Measurements from ENCODE around the gene TNN.

Gene TNN

DNA sequence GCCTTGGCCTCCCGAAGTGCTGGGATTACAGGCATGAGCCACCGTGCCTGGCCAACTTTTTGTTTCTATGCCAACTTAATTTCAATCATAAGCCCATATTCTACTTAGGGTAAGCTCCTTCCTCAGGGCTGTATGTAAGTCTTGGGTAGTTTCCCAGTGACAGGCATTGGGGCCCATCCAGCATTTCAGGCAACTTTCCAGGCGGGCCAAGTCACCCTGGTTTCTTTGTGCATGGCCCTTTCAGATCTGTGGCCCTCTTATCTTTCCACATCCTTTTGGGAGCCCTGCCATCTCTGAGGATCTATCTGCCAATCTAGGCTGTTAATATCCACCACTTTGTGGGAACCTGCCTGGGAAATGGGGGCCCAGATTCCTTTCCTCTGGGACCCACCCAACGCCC lies 58.7 kb downstream of the TNN start:
- Histone ChIP-seq H3K4me1 (ENCODE audit: control insufficient read depth in 5 of 5, insufficient read depth in 5 of 5, low read length in 5 of 5) (peaks cover 6 to 46% (median 41%) of the 10 kb centered on the region in 5 donors), H3K4me3 (ENCODE audit: low read depth in 1 of 5, low read length in 5 of 5) (no peak overlapping the region), H3K27ac (ENCODE audit: low read depth, low read length) (peak overlapping the region; percentile 22), H3K9ac (ENCODE audit: low read length in 5 of 5) (no peak overlapping the region), H3K9me3 (ENCODE audit: control insufficient read depth in 5 of 5, low read length in 5 of 5) (no peaks in the 10 kb centered on the region), H3K36me3 (ENCODE audit: control insufficient read depth in 5 of 5, insufficient read depth in 5 of 5, low read length in 5 of 5) (no peaks in the 10 kb centered on the region), H3K27me3 (ENCODE audit: control insufficient read depth in 5 of 5, insufficient read depth in 4 of 5, low read length in 5 of 5) (no peaks in the 10 kb centered on the region)

- Histone ChIP-seq H3K9me3 (ENCODE audit: control insufficient read depth in 5 of 5, low read length in 5 of 5) (no peaks in the 10 kb centered on the region), H3K36me3 (ENCODE audit: control insufficient read depth in 5 of 5, insufficient read depth in 5 of 5, low read length in 5 of 5) (no peaks in the 10 kb centered on the region), H3K27me3 (ENCODE audit: control insufficient read depth in 5 of 5, insufficient read depth in 4 of 5, low read length in 5 of 5) (no peaks in the 10 kb centered on the region), H3K4me3 (ENCODE audit: low read depth in 1 of 5, low read length in 5 of 5) (no peak overlapping the region), H3K9ac (ENCODE audit: low read length in 5 of 5) (no peak overlapping the region), H3K4me1 (ENCODE audit: control insufficient read depth in 5 of 5, insufficient read depth in 5 of 5, low read length in 5 of 5) (peaks cover 9 to 52% (median 41%) of the 10 kb centered on the region in 5 donors), H3K27ac (ENCODE audit: low read depth, low read length) (peak overlapping the region; percentile 27)
Observed at GRCh38 chr1:175127565-175127964, 59.9 kb downstream of the TNN start.

GRCh38 chr1:175128523-175128922 lies 60.9 kb downstream of the TNN start:
- Histone ChIP-seq H3K4me1 (ENCODE audit: control insufficient read depth in 5 of 5, insufficient read depth in 5 of 5, low read length in 5 of 5) (peaks cover 9 to 52% (median 41%) of the 10 kb centered on the region in 5 donors), H3K27ac (ENCODE audit: low read depth, low read length) (no peak overlapping the region), H3K9ac (ENCODE audit: low read length in 5 of 5) (no peak overlapping the region), H3K36me3 (ENCODE audit: control insufficient read depth in 5 of 5, insufficient read depth in 5 of 5, low read length in 5 of 5) (no peaks in the 10 kb centered on the region), H3K27me3 (ENCODE audit: control insufficient read depth in 5 of 5, insufficient read depth in 4 of 5, low read length in 5 of 5) (no peaks in the 10 kb centered on the region), H3K9me3 (ENCODE audit: control insufficient read depth in 5 of 5, low read length in 5 of 5) (no peaks in the 10 kb centered on the region), H3K4me3 (ENCODE audit: low read depth in 1 of 5, low read length in 5 of 5) (no peak overlapping the region)

DNA sequence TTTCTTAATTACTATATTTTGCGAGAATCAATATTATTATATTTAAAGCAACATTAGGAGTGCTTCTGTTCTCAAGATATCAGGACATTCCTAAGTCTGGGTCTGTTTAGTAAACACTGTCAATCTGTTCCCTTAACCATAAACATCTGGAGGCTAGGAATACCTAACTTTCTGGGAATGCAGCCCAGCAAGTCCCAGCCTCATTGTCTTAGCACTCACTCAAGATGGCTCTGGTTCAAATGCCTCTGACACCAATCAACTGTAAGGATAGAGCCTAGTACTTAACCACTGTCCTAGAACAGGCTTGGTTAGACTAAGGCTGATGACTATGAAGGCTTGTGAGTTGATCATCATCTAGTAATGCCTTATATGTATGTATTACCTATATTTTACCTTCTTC lies 61.5 kb downstream of the TNN start:
- Histone ChIP-seq H3K27me3 (ENCODE audit: control insufficient read depth in 5 of 5, insufficient read depth in 4 of 5, low read length in 5 of 5) (no peaks in the 10 kb centered on the region), H3K4me3 (ENCODE audit: low read depth in 1 of 5, low read length in 5 of 5) (no peak overlapping the region), H3K9me3 (ENCODE audit: control insufficient read depth in 5 of 5, low read length in 5 of 5) (no peaks in the 10 kb centered on the region), H3K27ac (ENCODE audit: low read depth, low read length) (peak overlapping the region; percentile 23), H3K36me3 (ENCODE audit: control insufficient read depth in 5 of 5, insufficient read depth in 5 of 5, low read length in 5 of 5) (no peaks in the 10 kb centered on the region), H3K9ac (ENCODE audit: low read length in 5 of 5) (no peak overlapping the region), H3K4me1 (ENCODE audit: control insufficient read depth in 5 of 5, insufficient read depth in 5 of 5, low read length in 5 of 5) (peaks cover 9 to 54% (median 41%) of the 10 kb centered on the region in 5 donors)

DNA sequence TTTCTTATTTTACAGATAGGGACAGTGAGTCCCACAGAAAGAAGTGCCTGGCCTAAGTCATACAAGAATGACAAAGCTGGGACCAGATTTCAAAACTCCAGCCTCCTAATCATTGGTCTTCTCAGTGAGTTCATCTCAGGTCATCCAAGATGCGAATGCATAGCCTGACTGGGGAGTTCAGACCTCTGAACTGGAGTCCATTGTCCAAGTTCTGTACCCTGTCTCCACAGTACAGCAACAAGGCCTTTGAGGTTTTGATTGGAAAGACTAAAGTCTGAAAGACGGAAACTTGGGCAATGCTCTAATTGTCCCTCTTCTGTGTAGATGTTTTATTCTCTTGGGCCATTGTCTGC lies 62.0 kb downstream of the TNN start:
- Histone ChIP-seq H3K4me1 (ENCODE audit: control insufficient read depth in 5 of 5, insufficient read depth in 5 of 5, low read length in 5 of 5) (peaks cover 9 to 54% (median 41%) of the 10 kb centered on the region in 5 donors), H3K36me3 (ENCODE audit: control insufficient read depth in 5 of 5, insufficient read depth in 5 of 5, low read length in 5 of 5) (no peaks in the 10 kb centered on the region), H3K27me3 (ENCODE audit: control insufficient read depth in 5 of 5, insufficient read depth in 4 of 5, low read length in 5 of 5) (no peaks in the 10 kb centered on the region), H3K9ac (ENCODE audit: low read length in 5 of 5) (no peak overlapping the region), H3K9me3 (ENCODE audit: control insufficient read depth in 5 of 5, low read length in 5 of 5) (no peaks in the 10 kb centered on the region), H3K4me3 (ENCODE audit: low read depth in 1 of 5, low read length in 5 of 5) (no peak overlapping the region), H3K27ac (ENCODE audit: low read depth, low read length) (peak overlapping the region; percentile 23)

DNA sequence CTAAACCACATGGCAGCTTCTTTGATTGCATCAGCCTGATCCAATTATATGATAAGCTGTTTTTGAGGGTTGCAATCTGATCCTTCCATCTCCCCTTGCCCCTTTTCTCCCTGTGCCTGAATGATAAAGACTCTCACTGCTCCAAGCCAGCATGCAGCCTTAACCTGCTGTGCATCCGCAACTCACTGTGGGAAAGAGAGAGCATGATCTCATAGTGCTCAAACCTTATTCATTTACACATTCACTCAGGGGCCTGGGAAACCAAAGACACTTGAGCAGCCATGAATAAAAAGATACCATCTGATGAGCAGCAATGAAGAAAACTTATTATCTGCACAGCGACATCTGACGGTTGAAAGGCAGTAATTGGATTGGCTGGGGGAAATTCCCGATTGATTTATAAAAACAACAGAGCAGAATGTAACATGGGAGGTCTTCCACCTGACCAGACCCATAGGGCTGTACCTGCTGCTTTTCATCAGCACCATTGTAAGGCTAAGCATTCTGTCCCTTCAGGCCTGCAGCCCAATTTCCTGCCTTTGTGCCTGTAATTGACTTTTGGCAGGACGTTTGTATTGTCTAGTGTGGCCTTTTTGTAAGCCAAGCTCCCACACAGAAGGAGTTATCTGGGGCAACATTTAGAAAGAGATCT lies 62.5 kb downstream of the TNN start:
- peak overlapping the region; percentile 23 for H3K27ac ChIP-seq (ENCODE audit: low read depth, low read length)
- H3K4me1 ChIP-seq (ENCODE audit: control insufficient read depth in 5 of 5, insufficient read depth in 5 of 5, low read length in 5 of 5) = peaks cover 9 to 51% (median 39%) of the 10 kb centered on the region in 5 donors
- H3K27me3 ChIP-seq (ENCODE audit: control insufficient read depth in 5 of 5, insufficient read depth in 4 of 5, low read length in 5 of 5) = no peaks in the 10 kb centered on the region

DNA sequence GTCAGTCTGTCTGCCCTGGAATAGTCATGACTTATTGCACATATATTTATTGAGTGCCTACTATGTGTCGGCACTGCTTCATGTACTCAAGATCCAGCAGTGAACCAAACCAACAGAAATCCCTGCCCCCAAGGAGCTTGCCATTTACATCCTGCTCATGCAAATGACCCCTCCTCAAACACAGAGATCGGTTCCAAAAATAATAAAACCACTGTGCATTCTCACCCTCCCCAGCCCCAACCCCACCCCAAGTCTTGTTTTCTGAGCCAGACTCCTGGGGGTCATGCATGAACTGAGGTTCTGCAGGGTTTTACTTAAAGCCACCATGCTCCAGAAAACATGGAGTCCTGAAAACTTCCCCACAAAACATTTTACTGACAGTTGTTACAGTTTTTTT lies 63.0 kb downstream of the TNN start:
- no peaks in the 10 kb centered on the region for H3K27me3 ChIP-seq (ENCODE audit: control insufficient read depth in 5 of 5, insufficient read depth in 4 of 5, low read length in 5 of 5)
- H3K4me3 ChIP-seq (ENCODE audit: low read depth in 1 of 5, low read length in 5 of 5) = no peak overlapping the region
- no peak overlapping the region for H3K9ac ChIP-seq (ENCODE audit: low read length in 5 of 5)
- no peaks in the 10 kb centered on the region for H3K9me3 ChIP-seq (ENCODE audit: control insufficient read depth in 5 of 5, low read length in 5 of 5)
- H3K36me3 ChIP-seq (ENCODE audit: control insufficient read depth in 5 of 5, insufficient read depth in 5 of 5, low read length in 5 of 5) = no peaks in the 10 kb centered on the region
- H3K27ac ChIP-seq (ENCODE audit: low read depth, low read length) = peak overlapping the region; percentile 23
- H3K4me1 ChIP-seq (ENCODE audit: control insufficient read depth in 5 of 5, insufficient read depth in 5 of 5, low read length in 5 of 5) = peaks cover 9 to 45% (median 39%) of the 10 kb centered on the region in 5 donors

More for the DNA sequence above, 62.5 kb downstream of the TNN start:
- no peaks in the 10 kb centered on the region for H3K36me3 ChIP-seq (ENCODE audit: control insufficient read depth in 5 of 5, insufficient read depth in 5 of 5, low read length in 5 of 5)
- H3K9me3 ChIP-seq (ENCODE audit: control insufficient read depth in 5 of 5, low read length in 5 of 5) = no peaks in the 10 kb centered on the region
- H3K9ac ChIP-seq (ENCODE audit: low read length in 5 of 5) = no peak overlapping the region
- H3K4me3 ChIP-seq (ENCODE audit: low read depth in 1 of 5, low read length in 5 of 5) = no peak overlapping the region

DNA sequence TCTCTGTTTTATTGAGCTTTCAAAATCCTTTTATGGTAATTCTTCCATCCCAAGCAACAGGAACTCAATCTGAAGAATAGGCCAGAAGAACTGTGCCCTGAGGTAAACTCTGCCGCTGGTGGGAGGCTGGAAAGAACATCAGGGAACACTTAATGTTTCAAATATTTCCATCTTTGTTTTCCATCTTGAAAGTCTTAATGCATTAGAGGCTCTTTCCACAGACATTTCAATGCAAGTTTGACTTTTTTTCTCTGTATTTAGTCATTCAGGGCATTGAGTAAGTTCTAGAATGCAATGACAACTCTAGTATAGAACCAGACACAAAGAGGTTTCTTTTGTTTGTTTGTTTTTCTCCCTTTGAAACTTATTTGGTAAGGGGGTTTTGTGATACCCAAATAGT lies 63.5 kb downstream of the TNN start:
- H3K27me3 ChIP-seq (ENCODE audit: control insufficient read depth in 5 of 5, insufficient read depth in 4 of 5, low read length in 5 of 5) = no peaks in the 10 kb centered on the region
- H3K4me1 ChIP-seq (ENCODE audit: control insufficient read depth in 5 of 5, insufficient read depth in 5 of 5, low read length in 5 of 5) = peaks cover 9 to 48% (median 39%) of the 10 kb centered on the region in 5 donors
- H3K27ac ChIP-seq (ENCODE audit: low read depth, low read length) = peak overlapping the region; percentile 31
- no peak overlapping the region for H3K9ac ChIP-seq (ENCODE audit: low read length in 5 of 5)
- H3K4me3 ChIP-seq (ENCODE audit: low read depth in 1 of 5, low read length in 5 of 5) = no peak overlapping the region
- H3K9me3 ChIP-seq (ENCODE audit: control insufficient read depth in 5 of 5, low read length in 5 of 5) = no peaks in the 10 kb centered on the region
- no peaks in the 10 kb centered on the region for H3K36me3 ChIP-seq (ENCODE audit: control insufficient read depth in 5 of 5, insufficient read depth in 5 of 5, low read length in 5 of 5)

DNA sequence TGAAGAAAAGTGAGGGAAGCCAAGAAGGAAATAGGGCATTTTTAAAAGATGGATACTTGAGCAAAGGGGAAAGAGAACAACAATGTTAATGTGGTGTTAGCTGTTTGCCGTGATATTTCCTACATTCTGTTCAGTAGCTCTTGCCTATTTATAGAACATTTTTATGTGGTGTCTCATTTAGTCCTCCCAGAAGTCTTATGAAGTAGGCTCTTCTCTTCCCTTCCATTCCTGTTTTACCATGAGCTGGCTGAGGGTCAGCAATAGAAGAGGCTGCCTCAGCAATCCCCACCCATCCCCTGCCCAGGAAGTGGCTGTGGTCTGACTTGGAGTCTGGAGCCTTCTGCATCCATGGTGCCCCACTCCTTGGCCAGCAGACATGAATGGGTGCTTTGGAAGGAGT lies 64.8 kb downstream of the TNN start:
- H3K27ac ChIP-seq (ENCODE audit: low read depth, low read length) = no peak overlapping the region

DNA sequence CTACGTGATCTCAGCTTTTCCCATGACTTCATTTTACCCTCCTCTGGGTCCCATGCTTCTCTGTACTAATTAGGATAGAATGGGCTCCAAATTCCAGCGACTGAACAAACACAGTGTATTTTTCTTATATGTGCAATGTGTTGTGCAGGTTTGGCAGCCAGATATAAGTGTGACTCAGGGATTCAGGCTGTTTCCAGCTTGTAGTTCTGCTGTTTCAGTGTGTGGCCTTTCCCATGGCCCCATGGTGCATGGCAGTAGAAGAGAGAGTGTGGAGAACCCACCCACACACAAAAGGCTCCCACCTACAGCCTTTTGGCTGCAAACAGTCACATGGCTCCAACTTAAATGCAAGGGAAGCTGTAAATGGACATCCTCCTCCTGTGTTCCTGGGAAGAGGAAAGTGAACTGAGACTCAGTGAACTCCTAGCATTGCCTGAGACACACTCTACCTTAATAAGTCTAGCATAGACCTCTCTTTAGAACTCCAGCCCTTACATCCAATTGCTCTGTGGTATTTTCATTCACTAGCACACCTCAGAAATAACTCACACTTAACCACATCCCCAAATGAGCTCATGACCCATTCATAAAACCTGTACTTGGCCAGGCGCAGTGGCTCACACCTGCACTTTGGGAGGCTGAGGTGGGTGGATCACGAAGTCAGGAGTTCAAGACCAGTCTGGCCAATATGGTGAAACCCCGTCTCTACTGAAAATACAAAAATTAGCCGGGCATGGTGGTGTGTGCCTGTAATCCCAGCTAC lies 66.2 kb downstream of the TNN start:
- Histone ChIP-seq H3K9me3 (ENCODE audit: control insufficient read depth in 5 of 5, low read length in 5 of 5) (no peaks in the 10 kb centered on the region), H3K27me3 (ENCODE audit: control insufficient read depth in 5 of 5, insufficient read depth in 4 of 5, low read length in 5 of 5) (no peaks in the 10 kb centered on the region), H3K9ac (ENCODE audit: low read length in 5 of 5) (no peak overlapping the region), H3K27ac (ENCODE audit: low read depth, low read length) (no peak overlapping the region), H3K4me3 (ENCODE audit: low read depth in 1 of 5, low read length in 5 of 5) (no peak overlapping the region), H3K4me1 (ENCODE audit: control insufficient read depth in 5 of 5, insufficient read depth in 5 of 5, low read length in 5 of 5) (peaks cover 6 to 55% (median 44%) of the 10 kb centered on the region in 5 donors), H3K36me3 (ENCODE audit: control insufficient read depth in 5 of 5, insufficient read depth in 5 of 5, low read length in 5 of 5) (no peaks in the 10 kb centered on the region)

More for the DNA sequence above, 64.8 kb downstream of the TNN start:
- Histone ChIP-seq H3K36me3 (ENCODE audit: control insufficient read depth in 5 of 5, insufficient read depth in 5 of 5, low read length in 5 of 5) (no peaks in the 10 kb centered on the region), H3K9ac (ENCODE audit: low read length in 5 of 5) (no peak overlapping the region), H3K9me3 (ENCODE audit: control insufficient read depth in 5 of 5, low read length in 5 of 5) (no peaks in the 10 kb centered on the region), H3K27me3 (ENCODE audit: control insufficient read depth in 5 of 5, insufficient read depth in 4 of 5, low read length in 5 of 5) (no peaks in the 10 kb centered on the region), H3K4me3 (ENCODE audit: low read depth in 1 of 5, low read length in 5 of 5) (no peak overlapping the region), H3K4me1 (ENCODE audit: control insufficient read depth in 5 of 5, insufficient read depth in 5 of 5, low read length in 5 of 5) (peaks cover 9 to 56% (median 45%) of the 10 kb centered on the region in 5 donors)

All from subcutaneous abdominal adipose tissue (tissue), 5 donors.